ENCODE measurements around the gene MTRFR.

DNA sequence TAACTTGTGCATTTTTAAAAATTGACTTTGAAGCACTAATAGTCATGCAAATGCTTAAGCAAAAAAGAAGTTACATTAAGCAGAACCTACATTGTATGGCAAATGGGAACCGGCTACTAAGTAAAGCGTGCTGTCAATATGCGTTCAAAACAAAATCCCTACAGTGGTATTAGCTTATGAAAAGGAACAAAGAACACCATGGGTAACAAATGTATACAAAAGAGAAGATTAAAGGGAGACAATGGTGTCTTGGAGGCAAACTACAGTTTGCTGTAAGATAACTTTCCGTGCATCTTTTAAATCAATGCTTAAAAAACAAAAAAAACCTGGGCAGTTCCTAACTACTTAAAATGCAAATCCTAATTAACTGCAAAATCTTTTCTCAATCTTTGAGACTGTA, 28.0 kb downstream of the MTRFR start:
- TF ChIP-seq, protein P1, sequence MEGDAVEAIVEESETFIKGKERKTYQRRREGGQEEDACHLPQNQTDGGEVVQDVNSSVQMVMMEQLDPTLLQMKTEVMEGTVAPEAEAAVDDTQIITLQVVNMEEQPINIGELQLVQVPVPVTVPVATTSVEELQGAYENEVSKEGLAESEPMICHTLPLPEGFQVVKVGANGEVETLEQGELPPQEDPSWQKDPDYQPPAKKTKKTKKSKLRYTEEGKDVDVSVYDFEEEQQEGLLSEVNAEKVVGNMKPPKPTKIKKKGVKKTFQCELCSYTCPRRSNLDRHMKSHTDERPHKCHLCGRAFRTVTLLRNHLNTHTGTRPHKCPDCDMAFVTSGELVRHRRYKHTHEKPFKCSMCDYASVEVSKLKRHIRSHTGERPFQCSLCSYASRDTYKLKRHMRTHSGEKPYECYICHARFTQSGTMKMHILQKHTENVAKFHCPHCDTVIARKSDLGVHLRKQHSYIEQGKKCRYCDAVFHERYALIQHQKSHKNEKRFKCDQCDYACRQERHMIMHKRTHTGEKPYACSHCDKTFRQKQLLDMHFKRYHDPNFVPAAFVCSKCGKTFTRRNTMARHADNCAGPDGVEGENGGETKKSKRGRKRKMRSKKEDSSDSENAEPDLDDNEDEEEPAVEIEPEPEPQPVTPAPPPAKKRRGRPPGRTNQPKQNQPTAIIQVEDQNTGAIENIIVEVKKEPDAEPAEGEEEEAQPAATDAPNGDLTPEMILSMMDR (optimal IDR thresholded peaks at IDR 0.05 in 1 of 3, IDR thresholded peaks at IDR 0.05 in 1 of 3, conservative IDR thresholded peaks at IDR 0.05 in 1 of 3; ENCODE audit: extremely low read depth in 1 of 3, insufficient read depth in 2 of 3, low read length in 3 of 3), result no peak
- no peak for TF ChIP-seq EZH2 (IDR thresholded peaks at IDR 0.05; ENCODE audit: low read length)

Measured in keratinocyte (primary cell).